Kidney epithelial cell (primary cell): ENCODE data around the gene EVX1. TPM values are rescaled to one million over a fixed set of nuclear protein-coding genes. Genes with fewer than 3 reads are reported as not detected.

Experiments used
- DNase-seq: peaks from one replicate; pipeline ENCODE4 v3.0.0-alpha.2; 2010; ENCODE audit warnings: low read depth
- H3K27me3 ChIP-seq: 2 replicates; pipeline ENCODE4 v1.6.0; 2011; ENCODE audit warnings: low read length; ENCODE audit not compliant: control insufficient read depth, insufficient read depth
- H3K36me3 ChIP-seq: 2 replicates; pipeline ENCODE4 v1.5.1; 2011; ENCODE audit warnings: low read length; ENCODE audit not compliant: control insufficient read depth, insufficient read depth
- H3K4me3 ChIP-seq: 2 replicates; pipeline ENCODE4 v1.5.1; 2011; ENCODE audit warnings: low read depth, mild to moderate bottlenecking, control low read depth, low read length
- CTCF ChIP-seq: IDR thresholded peaks from 2 replicates; pipeline ENCODE4 v1.5.1; 2011; ENCODE audit warnings: mild to moderate bottlenecking, moderate library complexity, low read length, control low read depth, inconsistent platforms; ENCODE audit not compliant: insufficient read depth, poor library complexity, severe bottlenecking
- total RNA-seq: library from RNA; depleted of rRNA; stranded (reverse); fragments of >200 nt; gene quantifications from 2 replicates; pipeline ENCODE4 v1.2.3, GENCODE V29; 2015

Gene EVX1
- total RNA-seq, 1 donor from 2014 or later, result not detected

- no peaks in the 10 kb centered on the region for H3K36me3 ChIP-seq
- DNase-seq, result no peak
- no peak for TF ChIP-seq CTCF
- H3K27me3 ChIP-seq, result no peaks in the 10 kb centered on the region
- no peak overlapping the region for H3K4me3 ChIP-seq
Measured at GRCh38 chr7:27283558-27283957, 41.0 kb downstream of the EVX1 start.

GRCh38 chr7:27295236-27295635 lies 52.6 kb downstream of the EVX1 start:
- no peak for TF ChIP-seq CTCF
- Histone ChIP-seq H3K27me3 (peaks cover 2% of the 10 kb centered on the region), H3K36me3 (no peaks in the 10 kb centered on the region), H3K4me3 (no peak overlapping the region)
- no peak for DNase-seq

GRCh38 chr7:27297356-27297755 lies 54.8 kb downstream of the EVX1 start:
- no peak for DNase-seq
- Histone ChIP-seq H3K36me3 (no peaks in the 10 kb centered on the region), H3K4me3 (no peak overlapping the region), H3K27me3 (peaks cover 2% of the 10 kb centered on the region)
- no peak for TF ChIP-seq CTCF

Other genes starting within 250 kb of the EVX1 start
- gene HOXA1, start 146.8 kb upstream of the EVX1 start, total RNA-seq, result 2.8 and 4.3 TPM in 2 replicates
- 0.34 and 1.1 TPM in 2 replicates for gene HOXA2, start 140.1 kb upstream of the EVX1 start, total RNA-seq
- 4.5 and 7.4 TPM in 2 replicates for gene HOXA4, start 112.0 kb upstream of the EVX1 start, total RNA-seq
- 18.8 and 19.1 TPM in 2 replicates for gene HOXA5, start 99.1 kb upstream of the EVX1 start, total RNA-seq
- 4.8 and 10.5 TPM in 2 replicates for gene HOXA6, start 95.0 kb upstream of the EVX1 start, total RNA-seq
- gene HOXA3, start 90.2 kb upstream of the EVX1 start, total RNA-seq, result 17.3 and 26.4 TPM in 2 replicates
- gene HOXA7, start 86.1 kb upstream of the EVX1 start, total RNA-seq, result 28.8 and 34.2 TPM in 2 replicates
- 46.5 and 53.7 TPM in 2 replicates for gene HOXA9, start 77.3 kb upstream of the EVX1 start, total RNA-seq
- 29.1 and 30.9 TPM in 2 replicates for gene HOXA10, start 68.5 kb upstream of the EVX1 start, total RNA-seq
- 11.4 and 17.3 TPM in 2 replicates for gene HOXA11, start 57.6 kb upstream of the EVX1 start, total RNA-seq
- gene HOXA13, start 42.7 kb upstream of the EVX1 start, total RNA-seq, result not detected in 2 replicates